Liver (tissue), 9 donors: Measurements from ENCODE around the gene TAF1D. TPM values are rescaled to one million over a fixed set of nuclear protein-coding genes. Genes with fewer than 3 reads are reported as not detected.

Experiments used
- DNase-seq: peaks from one replicate; pipeline ENCODE4 v3.0.0-alpha.2; 2017; ENCODE audit warnings: low spot score
- H3K27ac ChIP-seq, 2 donors: one replicate each; pipeline ENCODE4 v1.7.0; 2013; ENCODE audit warnings: inconsistent platforms in 2 of 2, low read length in 2 of 2, control low read depth in 1 of 2, low read depth in 1 of 2, mild to moderate bottlenecking in 1 of 2
- H3K27me3 ChIP-seq, 4 donors: one replicate each; pipeline versions ENCODE4 v1.6.1 to v1.7.0; 2013; ENCODE audit warnings: low read length in 3 of 4, inconsistent platforms in 1 of 4, mild to moderate bottlenecking in 1 of 4, moderate library complexity in 1 of 4; ENCODE audit not compliant: control insufficient read depth in 4 of 4, insufficient read depth in 4 of 4
- H3K36me3 ChIP-seq, 4 donors: one replicate each; pipeline versions ENCODE4 v1.6.1 to v1.7.0; 2013; ENCODE audit warnings: low read length in 3 of 4, mild to moderate bottlenecking in 3 of 4, low read depth in 1 of 4, moderate library complexity in 1 of 4; ENCODE audit not compliant: control insufficient read depth in 4 of 4, insufficient read depth in 3 of 4
- H3K4me1 ChIP-seq, 4 donors: one replicate each; pipeline versions ENCODE4 v1.6.1 to v1.7.0; 2013; ENCODE audit warnings: low read length in 3 of 4, mild to moderate bottlenecking in 3 of 4, moderate library complexity in 1 of 4; ENCODE audit not compliant: control insufficient read depth in 4 of 4, insufficient read depth in 4 of 4
- H3K4me3 ChIP-seq, 3 donors: one replicate each; pipeline versions ENCODE4 v1.6.1 to v1.7.0; 2013; ENCODE audit warnings: low read length in 3 of 3, control low read depth in 1 of 3, low read depth in 1 of 3, mild to moderate bottlenecking in 1 of 3
- H3K9ac ChIP-seq, 2 donors: one replicate each; pipeline ENCODE4 v1.7.0; 2013; ENCODE audit warnings: low read length in 2 of 2, mild to moderate bottlenecking in 2 of 2, moderate library complexity in 2 of 2, control low read depth in 1 of 2, low read depth in 1 of 2
- H3K9me3 ChIP-seq, 4 donors: one replicate each; pipeline versions ENCODE4 v1.6.1 to v1.7.0; 2013; ENCODE audit warnings: low read length in 3 of 4; ENCODE audit not compliant: control insufficient read depth in 4 of 4
- EGR1 ChIP-seq, 2 donors: IDR thresholded peaks; 2 replicates each; pipeline ENCODE4 v1.6.1; 2016 to 2018; ENCODE audit warnings: antibody characterized with exemption in 2 of 2, low read depth in 2 of 2
- FOXA1 ChIP-seq: IDR thresholded peaks from 2 replicates; pipeline ENCODE4 v1.6.1; 2016; ENCODE audit warnings: antibody characterized with exemption
- FOXA2 ChIP-seq: IDR thresholded peaks from 2 replicates; pipeline ENCODE4 v1.6.1; 2016; ENCODE audit warnings: antibody characterized with exemption
- GABPA ChIP-seq, 2 donors: IDR thresholded peaks in 1 of 2; conservative IDR thresholded peaks in 1 of 2; 2 replicates each; pipeline ENCODE4 v1.6.1; 2016; ENCODE audit warnings: antibody characterized with exemption in 2 of 2, mild to moderate bottlenecking in 1 of 2, moderate library complexity in 1 of 2
- HNF4A ChIP-seq, 2 donors: conservative IDR thresholded peaks; 2 replicates each; pipeline ENCODE4 v1.6.1; 2016; ENCODE audit warnings: antibody characterized with exemption in 2 of 2, mild to moderate bottlenecking in 2 of 2
- HNF4G ChIP-seq: IDR thresholded peaks from 2 replicates; pipeline ENCODE4 v1.6.1; 2016; ENCODE audit warnings: antibody characterized with exemption
- JUND ChIP-seq, 2 donors: IDR thresholded peaks; 2 replicates each; pipeline ENCODE4 v1.6.1; 2016; ENCODE audit warnings: antibody characterized with exemption in 2 of 2
- RAD21 ChIP-seq, 2 donors: IDR thresholded peaks; 2 replicates each; pipeline ENCODE4 v1.6.1; 2016; ENCODE audit warnings: antibody characterized with exemption in 2 of 2, mild to moderate bottlenecking in 2 of 2
- RXRA ChIP-seq, 2 donors: IDR thresholded peaks; 2 replicates each; pipeline ENCODE4 v1.6.1; 2017 to 2018; ENCODE audit warnings: antibody characterized with exemption in 2 of 2, mild to moderate bottlenecking in 1 of 2
- SP1 ChIP-seq: IDR thresholded peaks from 2 replicates; pipeline ENCODE4 v1.6.1; 2018; ENCODE audit warnings: antibody characterized with exemption, mild to moderate bottlenecking
- TAF1 ChIP-seq: conservative IDR thresholded peaks from 2 replicates; pipeline ENCODE4 v1.6.1; 2016; ENCODE audit warnings: antibody characterized with exemption, mild to moderate bottlenecking
- WGBS: extraction: QIAGEN DNeasy Blood & Tissue Kit; methylation state at CpG from one replicate; pipeline ENCODE4 v1.1.7; 2013; 5-methylcytosine and 5-hydroxymethylcytosine counted together
- polyA plus RNA-seq, 2 donors: library from polyadenylated mRNA; stranded (reverse) in 1 of 2; unstranded in 1 of 2; fragments of 200-250 nt in 1 of 2; fragments of >200 nt in 1 of 2; fragmentation: Nextera tagmentation in 1 of 2; extraction: Ambion mirVana in 1 of 2; gene quantifications; one replicate each; pipeline versions ENCODE4 v1.2.1 to v1.2.3, GENCODE V29; 2013 to 2015
- total RNA-seq, 2 donors: library from RNA; depleted of rRNA; stranded (reverse); fragments of >200 nt; gene quantifications; one replicate each; pipeline ENCODE4 v1.2.3, GENCODE V29; 2014
- TF ChIP-seq, protein P1 (sequence below): IDR thresholded peaks from 2 replicates; pipeline ENCODE4 v1.6.1; 2016; ENCODE audit warnings: antibody characterized with exemption
- TF ChIP-seq, protein P2 (sequence below): IDR thresholded peaks from 2 replicates; pipeline ENCODE4 v1.6.1; 2016; ENCODE audit warnings: antibody characterized with exemption
- donor health status: healthy.
- donor health status: healthy.
- donor health status: healthy.
- donor health status: healthy.
- donor health status: healthy.

Gene TAF1D
- total and polyA plus RNA-seq, 4 donors = 18.2 to 97.7 (median 29.7) TPM

DNA sequence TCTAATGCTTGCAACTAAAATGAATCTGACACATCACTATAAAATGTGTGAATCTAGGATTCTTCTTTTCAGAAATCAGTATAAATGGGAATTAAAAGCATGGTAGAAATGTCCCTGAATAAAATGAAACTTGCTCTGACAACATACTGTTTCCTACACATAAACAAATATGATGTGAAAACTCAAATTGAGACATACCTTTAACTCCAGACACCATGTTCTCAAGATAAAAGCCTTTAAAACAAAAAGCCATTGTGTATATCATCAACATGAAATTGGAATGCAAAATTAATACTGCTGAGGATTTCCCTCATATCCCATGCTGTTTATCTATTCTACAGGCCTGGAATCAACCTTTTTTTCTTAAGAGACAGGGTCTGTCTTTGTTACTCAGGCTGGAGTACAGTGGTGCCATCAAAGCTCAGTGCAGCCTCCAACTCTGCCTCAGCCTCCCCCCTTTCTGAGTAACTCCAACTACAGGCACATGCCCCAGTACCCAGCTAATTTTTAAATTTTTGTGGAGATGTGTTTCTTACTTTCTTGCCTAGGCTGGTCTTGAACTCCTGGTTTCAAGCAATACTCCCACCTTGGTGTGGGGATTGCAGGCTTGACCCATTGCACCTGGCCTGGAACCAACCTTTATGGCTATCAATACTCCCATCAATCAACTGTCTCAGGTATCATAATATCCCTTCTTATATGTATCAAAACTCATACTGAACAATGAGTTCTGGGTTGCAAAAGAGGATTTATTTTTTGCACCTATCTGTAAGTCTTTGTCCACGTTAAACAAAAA lies 6.7 kb downstream of the TAF1D start:
- TF ChIP-seq, protein P1, sequence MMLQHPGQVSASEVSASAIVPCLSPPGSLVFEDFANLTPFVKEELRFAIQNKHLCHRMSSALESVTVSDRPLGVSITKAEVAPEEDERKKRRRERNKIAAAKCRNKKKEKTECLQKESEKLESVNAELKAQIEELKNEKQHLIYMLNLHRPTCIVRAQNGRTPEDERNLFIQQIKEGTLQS = no peak
- TF ChIP-seq EGR1 (IDR thresholded peaks at IDR 0.05; ENCODE audit: low read depth in 2 of 2) = no peak
- Histone ChIP-seq H3K9ac (no peak overlapping the region), H3K4me1 (peaks cover 7 to 26% (median 13%) of the 10 kb centered on the region in 4 donors), H3K27me3 (no peaks in the 10 kb centered on the region), H3K36me3 (peaks cover 5 to 88% (median 80%) of the 10 kb centered on the region in 4 donors), H3K4me3 (no peak overlapping the region), H3K27ac (no peak overlapping the region), H3K9me3 (no peaks in the 10 kb centered on the region)
- DNase-seq = no peak
- 87% methylated on average over 1 of the region's 1 CpG for WGBS

DNA sequence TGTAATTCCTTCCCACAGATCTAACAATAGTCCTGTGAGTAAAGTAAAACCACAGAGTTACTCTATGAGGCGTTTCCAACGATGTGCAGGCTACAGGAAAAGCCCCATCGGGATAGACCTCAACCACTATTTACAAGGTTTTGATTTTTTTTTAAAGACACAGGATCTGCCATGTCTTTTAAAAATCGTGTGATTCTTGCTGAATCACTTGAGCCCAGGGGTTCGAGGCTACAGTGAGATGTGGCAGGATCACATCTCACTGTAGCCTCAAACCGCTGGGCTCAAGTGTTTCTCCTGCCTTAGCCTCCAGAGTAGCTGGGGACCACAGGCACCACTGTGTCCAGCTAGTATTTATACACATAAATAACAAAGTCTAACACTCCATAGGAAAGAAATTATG lies 7.8 kb downstream of the TAF1D start:
- Histone ChIP-seq H3K9me3 (no peaks in the 10 kb centered on the region), H3K9ac (no peak overlapping the region), H3K36me3 (peaks cover 12 to 97% (median 85%) of the 10 kb centered on the region in 4 donors), H3K27me3 (no peaks in the 10 kb centered on the region), H3K27ac (no peak overlapping the region), H3K4me3 (no peak overlapping the region), H3K4me1 (peaks cover 4 to 20% (median 7%) of the 10 kb centered on the region in 4 donors)
- no peak for DNase-seq
- TF ChIP-seq HNF4G (no peak), RXRA (IDR thresholded peaks at IDR 0.05) (no peak), TAF1 (no peak), JUND (IDR thresholded peaks at IDR 0.05) (no peak), RAD21 (IDR thresholded peaks at IDR 0.05) (no peak), SP1 (no peak), HNF4A (conservative IDR thresholded peaks at IDR 0.05) (no peak)
- TF ChIP-seq, protein P2, sequence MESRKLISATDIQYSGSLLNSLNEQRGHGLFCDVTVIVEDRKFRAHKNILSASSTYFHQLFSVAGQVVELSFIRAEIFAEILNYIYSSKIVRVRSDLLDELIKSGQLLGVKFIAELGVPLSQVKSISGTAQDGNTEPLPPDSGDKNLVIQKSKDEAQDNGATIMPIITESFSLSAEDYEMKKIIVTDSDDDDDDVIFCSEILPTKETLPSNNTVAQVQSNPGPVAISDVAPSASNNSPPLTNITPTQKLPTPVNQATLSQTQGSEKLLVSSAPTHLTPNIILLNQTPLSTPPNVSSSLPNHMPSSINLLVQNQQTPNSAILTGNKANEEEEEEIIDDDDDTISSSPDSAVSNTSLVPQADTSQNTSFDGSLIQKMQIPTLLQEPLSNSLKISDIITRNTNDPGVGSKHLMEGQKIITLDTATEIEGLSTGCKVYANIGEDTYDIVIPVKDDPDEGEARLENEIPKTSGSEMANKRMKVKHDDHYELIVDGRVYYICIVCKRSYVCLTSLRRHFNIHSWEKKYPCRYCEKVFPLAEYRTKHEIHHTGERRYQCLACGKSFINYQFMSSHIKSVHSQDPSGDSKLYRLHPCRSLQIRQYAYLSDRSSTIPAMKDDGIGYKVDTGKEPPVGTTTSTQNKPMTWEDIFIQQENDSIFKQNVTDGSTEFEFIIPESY = no peak
- 77% methylated on average over 6 of the region's 6 CpGs for WGBS

DNA sequence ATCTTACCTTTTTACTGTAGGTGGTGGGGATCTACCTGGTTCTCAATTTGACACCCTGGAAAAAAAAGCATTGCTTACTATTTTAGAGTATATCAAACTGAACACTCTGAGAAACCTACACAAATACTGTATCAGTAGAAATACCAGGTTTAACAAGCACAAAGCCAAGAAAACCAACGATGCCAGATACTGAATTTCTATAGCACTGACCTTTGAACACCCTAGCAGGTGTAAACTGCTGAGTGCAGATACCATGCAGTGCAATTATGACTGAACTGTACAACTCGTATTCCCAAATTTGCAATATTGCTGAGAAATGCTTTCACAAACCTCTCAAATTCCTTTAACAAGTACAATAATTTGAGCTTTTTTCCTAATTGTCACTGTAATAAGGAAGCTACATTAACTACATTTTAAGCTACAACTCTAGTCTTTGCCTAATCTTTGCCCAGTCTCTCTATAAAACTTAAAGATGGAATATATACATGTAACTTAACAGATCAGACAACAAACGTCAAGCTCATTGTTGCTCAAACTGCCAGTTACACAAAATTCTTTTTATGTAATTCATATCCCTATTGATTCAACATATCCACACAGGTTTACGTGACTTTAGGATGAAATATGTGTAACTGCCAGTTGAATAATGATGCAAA lies 8.9 kb downstream of the TAF1D start:
- H3K27me3 ChIP-seq = no peaks in the 10 kb centered on the region
- H3K9me3 ChIP-seq = no peaks in the 10 kb centered on the region
- H3K9ac ChIP-seq = no peak overlapping the region
- peaks cover 12 to 90% (median 83%) of the 10 kb centered on the region in 4 donors for H3K36me3 ChIP-seq
- no peak overlapping the region for H3K27ac ChIP-seq
- no peak overlapping the region for H3K4me3 ChIP-seq
- peaks cover 4 to 13% (median 5%) of the 10 kb centered on the region in 4 donors for H3K4me1 ChIP-seq
- no peak for TF ChIP-seq GABPA (IDR thresholded peaks at IDR 0.05 in 1 of 2, conservative IDR thresholded peaks at IDR 0.05 in 1 of 2)
- TF ChIP-seq FOXA1 = no peak
- no peak for TF ChIP-seq FOXA2
- WGBS = 60% methylated on average over 4 of the region's 4 CpGs
- no peak for DNase-seq
